H1 (cell line): ENCODE data around the gene NPM1. TPM values are rescaled to one million over a fixed set of nuclear protein-coding genes. Genes with fewer than 3 reads are reported as not detected.

ENCODE experiments used
- CTCF ChIA-PET: fragments of 300-600 bp; sonication (Branson Sonifier 250); formaldehyde crosslinking; loops from one replicate; lab custom pipeline; 2021; ENCODE audit not compliant: partially characterized antibody; lab: Charles Lee
- POLR2A ChIA-PET: fragments of 300-600 bp; sonication (Branson Sonifier 250); formaldehyde crosslinking; loops from one replicate; lab custom pipeline; 2021; ENCODE audit warnings: inconsistent platforms; ENCODE audit not compliant: partially characterized antibody; lab: Charles Lee
- DNase-seq, 2 experiments: peaks; one replicate each; pipeline versions ENCODE4 v3.0.0 to v3.0.0-alpha.2; 2010 to 2022; ENCODE audit warnings: low spot score in 2 of 2, low read depth in 1 of 2, mixed read lengths in 1 of 2
- FAIRE-seq: peaks from 2 replicates; lab custom pipeline; 2011; peaks lifted over from hg19 to GRCh38; lab: Jason Lieb, UNC
- H2AFZ ChIP-seq: 2 replicates; pipeline ENCODE4 v1.8.1; 2012; ENCODE audit warnings: low read length, inconsistent platforms
- H2AK5ac ChIP-seq: 2 replicates; pipeline ENCODE4 v1.6.1; 2013; ENCODE audit warnings: low read depth, low read length
- H2BK120ac ChIP-seq: replicated peaks from 2 replicates; pipeline ENCODE3; 2013; ENCODE audit warnings: low read depth, low read length, inconsistent platforms
- H2BK12ac ChIP-seq: 2 replicates; pipeline ENCODE4 v1.6.1; 2013; ENCODE audit warnings: low read depth, low read length
- H2BK15ac ChIP-seq: 2 replicates; pipeline ENCODE4 v1.6.1; 2013; ENCODE audit warnings: low read length
- H2BK20ac ChIP-seq: 2 replicates; pipeline ENCODE4 v1.6.1; 2013; ENCODE audit warnings: low read length
- H2BK5ac ChIP-seq: 2 replicates; pipeline ENCODE4 v1.6.1; 2013; ENCODE audit warnings: low read depth, low read length
- H3K14ac ChIP-seq: 2 replicates; pipeline ENCODE4 v1.6.1; 2013; ENCODE audit warnings: inconsistent platforms; ENCODE audit not compliant: insufficient read length
- H3K18ac ChIP-seq: 2 replicates; pipeline ENCODE4 v1.6.1; 2013; ENCODE audit warnings: low read length; ENCODE audit errors: extremely low read depth
- H3K23ac ChIP-seq: 2 replicates; pipeline ENCODE4 v1.6.1; 2013; ENCODE audit warnings: inconsistent platforms; ENCODE audit not compliant: insufficient read length
- H3K23me2 ChIP-seq: 2 replicates; pipeline ENCODE4 v1.6.1; 2013; ENCODE audit warnings: low read depth, low read length
- H3K27ac ChIP-seq: 2 replicates; pipeline ENCODE4 v1.6.1; 2011; ENCODE audit warnings: low read depth, low read length, inconsistent platforms
- H3K27me3 ChIP-seq, 4 experiments: replicated peaks in 1 of 4; 1 replicate in 1 of 4; 2 replicates in 3 of 4; pipeline versions ENCODE4 v1.6.1 to v1.8.1; 2011 to 2013; ENCODE audit warnings: low read length in 3 of 4, mild to moderate bottlenecking in 3 of 4, inconsistent platforms in 2 of 4, mixed read lengths in 2 of 4, moderate library complexity in 1 of 4; ENCODE audit not compliant: control insufficient read depth in 3 of 4, insufficient read depth in 3 of 4; ENCODE audit errors: extremely low read depth in 1 of 4
- H3K36me3 ChIP-seq, 4 experiments: 2 replicates each; pipeline versions ENCODE4 v1.6.1 to v1.8.1; 2011 to 2013; ENCODE audit warnings: mild to moderate bottlenecking in 4 of 4, low read length in 3 of 4, moderate library complexity in 2 of 4, control low read depth in 1 of 4, inconsistent platforms in 1 of 4; ENCODE audit not compliant: insufficient read depth in 4 of 4, control insufficient read depth in 2 of 4
- H3K4ac ChIP-seq: replicated peaks from 2 replicates; pipeline ENCODE3; 2013; ENCODE audit warnings: low read length, low read depth, mixed read lengths, inconsistent platforms; ENCODE audit not compliant: insufficient read length
- H3K4me1 ChIP-seq, 4 experiments: replicated peaks in 1 of 4; 1 replicate in 1 of 4; 2 replicates in 3 of 4; pipeline versions ENCODE4 v1.6.1 to v1.8.1; 2011 to 2013; ENCODE audit warnings: low read length in 3 of 4, inconsistent platforms in 2 of 4, mixed read lengths in 1 of 4; ENCODE audit not compliant: insufficient read depth in 4 of 4, control insufficient read depth in 3 of 4
- H3K4me2 ChIP-seq, 2 experiments: 2 replicates each; pipeline versions ENCODE4 v1.6.1 to v1.8.1; 2011 to 2013; ENCODE audit warnings: low read depth in 2 of 2, low read length in 2 of 2, control low read depth in 1 of 2, inconsistent platforms in 1 of 2, mild to moderate bottlenecking in 1 of 2; ENCODE audit not compliant: insufficient read depth in 1 of 2
- H3K4me3 ChIP-seq, 4 experiments: fragments of 200-600, 300-600 bp in 1 of 4; sonication (generic), shearing (Covaris generic), sonication (Bioruptor Twin) in 1 of 4; 2 replicates each; pipeline versions ENCODE4 v1.5.1 to v1.8.1; 2011 to 2016; ENCODE audit warnings: low read length in 4 of 4, low read depth in 3 of 4, control low read depth in 2 of 4, inconsistent platforms in 2 of 4, mild to moderate bottlenecking in 2 of 4, mixed read lengths in 1 of 4, moderate library complexity in 1 of 4; ENCODE audit not compliant: insufficient read depth in 2 of 4; ENCODE audit errors: extremely low read depth in 1 of 4
- H3K56ac ChIP-seq: replicated peaks from 2 replicates; pipeline ENCODE3; 2013; ENCODE audit warnings: low read depth, mild to moderate bottlenecking, mixed read lengths, low read length, inconsistent platforms; ENCODE audit not compliant: insufficient read length
- H3K79me1 ChIP-seq: 2 replicates; pipeline ENCODE4 v1.6.1; 2013; ENCODE audit warnings: low read depth, low read length, control low read depth
- H3K79me2 ChIP-seq, 2 experiments: 2 replicates each; pipeline versions ENCODE4 v1.6.1 to v1.8.1; 2012 to 2013; ENCODE audit warnings: low read length in 2 of 2, mild to moderate bottlenecking in 2 of 2, inconsistent platforms in 1 of 2; ENCODE audit not compliant: insufficient read depth in 2 of 2, control insufficient read depth in 1 of 2
- H3K9ac ChIP-seq, 4 experiments: replicated peaks in 1 of 4; 1 replicate in 1 of 4; 2 replicates in 3 of 4; pipeline versions ENCODE4 v1.6.1 to v1.8.1; 2011 to 2013; ENCODE audit warnings: low read depth in 3 of 4, low read length in 3 of 4, control low read depth in 2 of 4, mild to moderate bottlenecking in 2 of 4, moderate library complexity in 2 of 4, inconsistent platforms in 1 of 4; ENCODE audit errors: extremely low read depth in 1 of 4
- H3K9me3 ChIP-seq, 2 experiments: 2 replicates each; pipeline versions ENCODE4 v1.6.1 to v1.8.1; 2012 to 2013; ENCODE audit warnings: mild to moderate bottlenecking in 2 of 2, moderate library complexity in 2 of 2, control low read depth in 1 of 2, inconsistent platforms in 1 of 2, low read depth in 1 of 2, low read length in 1 of 2, mixed read lengths in 1 of 2; ENCODE audit not compliant: insufficient read depth in 2 of 2
- H4K20me1 ChIP-seq, 2 experiments: replicated peaks in 1 of 2; 2 replicates each; pipeline versions ENCODE3 to v1.8.1; 2011 to 2013; ENCODE audit warnings: inconsistent platforms in 2 of 2, low read length in 2 of 2, mild to moderate bottlenecking in 1 of 2; ENCODE audit not compliant: insufficient read depth in 2 of 2, control insufficient read depth in 1 of 2
- H4K5ac ChIP-seq: 2 replicates; pipeline ENCODE4 v1.6.1; 2013; ENCODE audit warnings: low read length, low read depth, mixed read lengths, inconsistent platforms; ENCODE audit not compliant: insufficient read length
- H4K8ac ChIP-seq: 2 replicates; pipeline ENCODE4 v1.8.0; 2013; ENCODE audit warnings: mild to moderate bottlenecking, moderate library complexity, low read length, inconsistent platforms; ENCODE audit not compliant: insufficient read depth; ENCODE audit errors: extremely low read depth
- H4K91ac ChIP-seq: replicated peaks from 2 replicates; pipeline ENCODE3; 2013; ENCODE audit warnings: low read length, mixed read lengths, inconsistent platforms; ENCODE audit not compliant: insufficient read length
- BCL11A ChIP-seq, 2 experiments: IDR thresholded peaks; one replicate each; pipeline ENCODE4 v1.6.1; 2011; ENCODE audit warnings: low read depth in 2 of 2, low read length in 2 of 2, mild to moderate bottlenecking in 2 of 2
- NRF1 ChIP-seq: IDR thresholded peaks from 2 replicates; pipeline ENCODE4 v1.6.1; 2011; ENCODE audit warnings: mild to moderate bottlenecking, low read depth, low read length, improper control_type of control experiment
- WGBS, 2 experiments: shearing (Covaris generic) in 1 of 2; methylation state at CpG; one replicate each; pipeline versions ENCODE4 v1.1.6 to v1.1.7; 2013 to 2015; ENCODE audit warnings: low lambda C conversion rate in 2 of 2, mixed read lengths in 2 of 2, inconsistent platforms in 1 of 2, low coverage in 1 of 2, missing lambda C conversion rate in 1 of 2; ENCODE audit not compliant: insufficient replicate concordance in 2 of 2, insufficient coverage in 1 of 2, insufficient read length in 1 of 2; ENCODE audit errors: extremely low coverage in 1 of 2, missing lambda C conversion rate in 1 of 2; 5-methylcytosine and 5-hydroxymethylcytosine counted together
- polyA plus RNA-seq, 7 experiments: library from polyadenylated mRNA; depleted of rRNA in 3 of 7; stranded (reverse) in 5 of 7; unstranded in 2 of 7; fragments of >200 nt in 5 of 7; fragments of 200-250 nt in 2 of 7; gene quantifications; 1 replicate in 5 of 7; 2 replicates in 1 of 7; 4 replicates in 1 of 7; pipeline versions ENCODE4 v1.2.1 to v1.2.3, GENCODE V29; 2011 to 2013; ENCODE audit warnings: missing spikeins in 2 of 7, mixed read lengths in 2 of 7
- total RNA-seq: library from RNA; stranded (reverse); fragmentation: NEBNext Ultra II Directional; extraction: Animal tissue kit (Norgen Biotek cat#: 25700); gene quantifications from 2 replicates; pipeline ENCODE4 v1.2.1, GENCODE V29; 2021

The NPM1 gene
- total and polyA plus RNA-seq, 2 of the 8 experiments (the other 6 are each of a cell fraction or from before 2014, with no cell fraction given): 2,182 to 4,042 TPM

GRCh38 chr5:171400169-171400568 is 12.5 kb downstream of the NPM1 start:
- Histone ChIP-seq H3K79me2 (peaks cover 41 to 74% of the 10 kb centered on the region in 2 experiments), H3K9me3 (no peaks in the 10 kb centered on the region), H3K4me1 (peaks cover 0 to 3% (median 0%) of the 10 kb centered on the region in 4 experiments; a peak in 1 of 7 replicates), H4K20me1 (peaks cover 35 to 41% of the 10 kb centered on the region in 2 experiments), H4K91ac (no peak overlapping the region), H3K56ac (no peak overlapping the region), H3K4me2 (no peak overlapping the region), H3K27ac (no peak overlapping the region), H2BK20ac (no peak overlapping the region), H3K4me3 (no peak overlapping the region), H3K14ac (no peak overlapping the region), H2AK5ac (no peak overlapping the region)
- WGBS, 2 experiments: 94% methylated on average over 6 of the region's 7 CpGs; no CpG with 5 or more reads in 1 of the 2 experiments
- POLR2A ChIA-PET: interaction anchor here (1.8 to 20.7 kb wide), 4 partner anchors 8 to 19 kb away, joined by 7 to 626 read pairs (median 108); partner anchors contain the start of genes FGF18 and NPM1
- TF ChIP-seq BCL11A (IDR thresholded peaks at IDR 0.05; ENCODE audit: low read depth in 2 of 2, low read length in 2 of 2) (no peak), NRF1 (no peak)
- TF ChIP-seq, all 59 proteins: peak for 0
- no peak overlapping the region for H2BK120ac ChIP-seq
- no peaks in the 10 kb centered on the region for H3K27me3 ChIP-seq
- H2BK12ac ChIP-seq: no peak overlapping the region
- DNase-seq (no peak), FAIRE-seq (no peak)
- CTCF ChIA-PET: no interaction called here
- H3K23ac ChIP-seq: no peak overlapping the region
- H3K18ac ChIP-seq: no peak overlapping the region
- H2BK5ac ChIP-seq: no peak overlapping the region
- no peak overlapping the region for H3K9ac ChIP-seq
- no peaks in the 10 kb centered on the region for H3K23me2 ChIP-seq
- no peak overlapping the region for H4K8ac ChIP-seq
- no peak overlapping the region for H2AFZ ChIP-seq
- H3K79me1 ChIP-seq: no peaks in the 10 kb centered on the region
- H3K4ac ChIP-seq: no peak overlapping the region
- peaks cover 51 to 74% (median 69%) of the 10 kb centered on the region in 4 experiments for H3K36me3 ChIP-seq
- no peak overlapping the region for H2BK15ac ChIP-seq
- no peak overlapping the region for H4K5ac ChIP-seq
